Heart left ventricle (tissue), 16 donors: ENCODE measurements around the gene FBLN2. TPM values are rescaled to one million over a fixed set of nuclear protein-coding genes. Genes with fewer than 3 reads are reported as not detected.

ENCODE experiments used
- ATAC-seq, 4 donors: fragments of 200-7000 bp; cut with Tn5 transposase; one replicate each; pipeline ENCODE4 v1.9.1; 2020 to 2022; ENCODE audit warnings: moderate library complexity in 4 of 4, mild to moderate bottlenecking in 3 of 4, moderate number of reproducible peaks in 1 of 4
- DNase-seq, 5 donors: peaks; one replicate each; pipeline ENCODE4 v3.0.0-alpha.2; 2020
- H3K27ac ChIP-seq, 12 donors: fragments of 200-600 bp; sonication (generic) in 4 of 12; one replicate each; pipeline versions ENCODE4 v1.5.0 to v1.8.0; 2016 to 2022; ENCODE audit warnings: mild to moderate bottlenecking in 2 of 12
- H3K27me3 ChIP-seq, 9 donors: fragments of 200-600 bp; sonication (generic) in 2 of 9; one replicate each; pipeline versions ENCODE4 v1.5.1 to v1.8.0; 2016 to 2022; ENCODE audit warnings: mild to moderate bottlenecking in 3 of 9
- H3K36me3 ChIP-seq, 9 donors: fragments of 200-600 bp; sonication (generic) in 2 of 9; one replicate each; pipeline versions ENCODE4 v1.5.0 to v1.8.0; 2018 to 2022; ENCODE audit warnings: mild to moderate bottlenecking in 2 of 9
- H3K4me1 ChIP-seq, 12 donors: fragments of 200-600 bp; sonication (generic) in 4 of 12; one replicate each; pipeline versions ENCODE4 v1.5.0 to v1.8.0; 2016 to 2022; ENCODE audit warnings: mild to moderate bottlenecking in 3 of 12
- H3K4me3 ChIP-seq, 12 donors: fragments of 200-600 bp; sonication (generic) in 4 of 12; one replicate each; pipeline versions ENCODE4 v1.5.0 to v1.8.0; 2017 to 2022; ENCODE audit warnings: mild to moderate bottlenecking in 9 of 12, moderate library complexity in 4 of 12
- H3K9me3 ChIP-seq, 12 donors: fragments of 200-600 bp; sonication (generic) in 4 of 12; one replicate each; pipeline versions ENCODE4 v1.5.0 to v1.8.0; 2016 to 2022; ENCODE audit warnings: mild to moderate bottlenecking in 1 of 12
- POLR2A ChIP-seq, 2 donors: fragments of 450-650 bp; IDR thresholded peaks; one replicate each; pipeline ENCODE4 v1.6.1; 2017; ENCODE audit warnings: antibody characterized with exemption in 2 of 2, mild to moderate bottlenecking in 2 of 2, moderate library complexity in 2 of 2
- WGBS, 4 donors: extraction: QIAGEN DNeasy Blood & Tissue Kit in 2 of 4; methylation state at CpG; one replicate each; pipeline versions ENCODE4 v1.1.5 to v1.1.7; 2013 to 2018; 5-methylcytosine and 5-hydroxymethylcytosine counted together
- intact Hi-C, 10 donors: fragments of 100-400 bp; cut with DNase I; formaldehyde crosslinking; loops; one replicate each; pipeline versions ENCODE4 v1.11.1 to v1.14.2; 2022
- polyA plus RNA-seq, 2 donors: library from polyadenylated mRNA; stranded (reverse); fragments of 200-250 nt; gene quantifications; one replicate each; pipeline ENCODE4 v1.2.3, GENCODE V29; 2013
- total RNA-seq, 9 donors: library from RNA; depleted of rRNA in 2 of 9; stranded (reverse); fragments of >200 nt in 2 of 9; fragmentation: NEBNext Ultra II Directional in 3 of 9; extraction: Animal tissue kit (Norgen Biotek cat#: 25700) in 3 of 9; gene quantifications; one replicate each; pipeline versions ENCODE4 v1.1.0 to v1.2.4, GENCODE V29; 2016 to 2023
- TF ChIP-seq, protein P1 (sequence below), 12 donors: fragments of 200-600 bp; sonication (generic) in 4 of 12; IDR thresholded peaks; one replicate each; pipeline versions ENCODE4 v1.5.0 to v1.8.0; 2018 to 2022; ENCODE audit warnings: antibody characterized with exemption in 12 of 12, mild to moderate bottlenecking in 5 of 12
- donor health status: ischemic (EF 13 %, LVEDD 7.1; RV severe dilation, severe dysfunction).
- donor health status: healthy with polysubstance abuse.
- donor health status: DM: no; HTN: yes; CAD: no.
- donor health status: DM: no; HTN: no; CAD: no.
- donor health status: ischemic (EF 25% LVEDD 6.9; RV normal size, moderate dysfunction).
- donor health status: ischemic (EF 25% LVEDD 5.7; RV mildly dilated, moderate dysfunction).
- donor health status: healthy.
- donor health status: DM: yes; HTN: yes; CAD: no.
- donor health status: ischemic (EF 35%, LVEDD 5.7; RV mildly dilated, moderate dysfunction).
- donor health status: nonischemic (EF 11% LVEDD 7.7; RV severe dilation, severe dysfunction).
- donor health status: DM: yes; HTN: yes; CAD: no.
- donor health status: PGD.
- donor health status: ischemic (EF 29% LVEDD 5.4; RV normal size, mild dysfunction).
- donor health status: nonischemic (EF 23%, LVEDD 6.1; RV moderate dilation, normal function).

FBLN2 gene
- total and polyA plus RNA-seq, 11 donors, result 16.5 to 118 (median 42.7) TPM

GRCh38 chr3:13656584-13657301 is 107.8 kb downstream of the FBLN2 start:
- H3K4me1 ChIP-seq, result peaks cover 0 to 16% (median 5%) of the 10 kb centered on the region in 12 donors
- WGBS, 4 donors, result 82 to 92% (median 88%) methylated on average over 5 to 8 of the region's 8 CpGs
- no peak for TF ChIP-seq POLR2A (IDR thresholded peaks at IDR 0.05)
- TF ChIP-seq, protein P1, sequence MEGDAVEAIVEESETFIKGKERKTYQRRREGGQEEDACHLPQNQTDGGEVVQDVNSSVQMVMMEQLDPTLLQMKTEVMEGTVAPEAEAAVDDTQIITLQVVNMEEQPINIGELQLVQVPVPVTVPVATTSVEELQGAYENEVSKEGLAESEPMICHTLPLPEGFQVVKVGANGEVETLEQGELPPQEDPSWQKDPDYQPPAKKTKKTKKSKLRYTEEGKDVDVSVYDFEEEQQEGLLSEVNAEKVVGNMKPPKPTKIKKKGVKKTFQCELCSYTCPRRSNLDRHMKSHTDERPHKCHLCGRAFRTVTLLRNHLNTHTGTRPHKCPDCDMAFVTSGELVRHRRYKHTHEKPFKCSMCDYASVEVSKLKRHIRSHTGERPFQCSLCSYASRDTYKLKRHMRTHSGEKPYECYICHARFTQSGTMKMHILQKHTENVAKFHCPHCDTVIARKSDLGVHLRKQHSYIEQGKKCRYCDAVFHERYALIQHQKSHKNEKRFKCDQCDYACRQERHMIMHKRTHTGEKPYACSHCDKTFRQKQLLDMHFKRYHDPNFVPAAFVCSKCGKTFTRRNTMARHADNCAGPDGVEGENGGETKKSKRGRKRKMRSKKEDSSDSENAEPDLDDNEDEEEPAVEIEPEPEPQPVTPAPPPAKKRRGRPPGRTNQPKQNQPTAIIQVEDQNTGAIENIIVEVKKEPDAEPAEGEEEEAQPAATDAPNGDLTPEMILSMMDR (IDR thresholded peaks at IDR 0.05), result no peak
- H3K27me3 ChIP-seq, result peaks cover 0 to 35% (median 11%) of the 10 kb centered on the region in 9 donors
- H3K4me3 ChIP-seq, result no peak overlapping the region
- no peaks in the 10 kb centered on the region for H3K36me3 ChIP-seq
- ATAC-seq (no peak), DNase-seq (peak in 1 of 5 donors; percentile 9)
- intact Hi-C loops, result loop anchor here (2.0 to 10.0 kb wide), 10 partner anchors 224 to 808 kb away; partner anchors contain the start of genes WNT7A (in 8 of the 10), CHCHD4 (in 2 of the 10), LSM3 (in 1 of the 10) and TMEM43 (in 1 of the 10)
- no peak overlapping the region for H3K27ac ChIP-seq
- no peaks in the 10 kb centered on the region for H3K9me3 ChIP-seq

- no peaks in the 10 kb centered on the region for H3K9me3 ChIP-seq
- H3K27ac ChIP-seq, result no peak overlapping the region
- TF ChIP-seq, protein P1 (IDR thresholded peaks at IDR 0.05), result peak; percentile 57 to 85 (median 70)
- no peak for TF ChIP-seq POLR2A (IDR thresholded peaks at IDR 0.05)
- peaks cover 0 to 35% (median 11%) of the 10 kb centered on the region in 9 donors for H3K27me3 ChIP-seq
- H3K4me1 ChIP-seq, result peaks cover 0 to 16% (median 5%) of the 10 kb centered on the region in 12 donors
- peak; percentile 38 to 83 (median 78) for ATAC-seq
- H3K36me3 ChIP-seq, result no peaks in the 10 kb centered on the region
- intact Hi-C loops, result loop anchor here (2.0 to 10.0 kb wide), 10 partner anchors 223 to 807 kb away; partner anchors contain the start of genes WNT7A (in 9 of the 10), CHCHD4 (in 2 of the 10), LSM3 (in 1 of the 10) and TMEM43 (in 1 of the 10)
- H3K4me3 ChIP-seq, result peak overlapping the region in 1 of 12 donors; percentile 21
- WGBS, 4 donors, result 12 to 21% (median 15%) methylated on average over 20 to 25 of the region's 25 CpGs
- peak in 4 of 5 donors; percentile 40 to 49 (median 42) for DNase-seq
Measured at GRCh38 chr3:13657660-13658435, 108.9 kb downstream of the FBLN2 start.

GRCh38 chr3:13658681-13659080 is 109.8 kb downstream of the FBLN2 start:
- WGBS, 4 donors, result 62 to 76% (median 72%) methylated on average over 7 to 8 of the region's 8 CpGs
- no peak for DNase-seq
- peaks cover 0 to 16% (median 5%) of the 10 kb centered on the region in 12 donors for H3K4me1 ChIP-seq
- no peaks in the 10 kb centered on the region for H3K9me3 ChIP-seq
- TF ChIP-seq POLR2A (IDR thresholded peaks at IDR 0.05), result no peak
- TF ChIP-seq, protein P1 (IDR thresholded peaks at IDR 0.05), result no peak
- intact Hi-C loops, result loop anchor here (2.0 to 10.0 kb wide), 10 partner anchors 222 to 806 kb away; partner anchors contain the start of genes WNT7A (in 8 of the 10), CHCHD4 (in 2 of the 10), LSM3 (in 1 of the 10) and TMEM43 (in 1 of the 10)
- H3K27me3 ChIP-seq, result peaks cover 0 to 35% (median 11%) of the 10 kb centered on the region in 9 donors
- no peak for ATAC-seq
- H3K27ac ChIP-seq, result no peak overlapping the region
- H3K4me3 ChIP-seq, result no peak overlapping the region
- no peaks in the 10 kb centered on the region for H3K36me3 ChIP-seq
